Caco-2 (cell line): Measurements from ENCODE around the gene ZDHHC14. TPM values are rescaled to one million over a fixed set of nuclear protein-coding genes. Genes with fewer than 3 reads are reported as not detected.

ENCODE experiments used
- BruUV-seq: library from RNA; stranded (reverse); fragments of 400-500 nt; replicated peaks from 2 replicates; lab custom pipeline; 2021; lab: Mats Ljungman, UMichigan
- CTCF ChIA-PET: fragments of 300-600 bp; sonication (Branson Sonifier 250); formaldehyde crosslinking; loops from one replicate; lab custom pipeline; 2022; ENCODE audit warnings: antibody characterized with exemption; lab: Charles Lee
- POLR2A ChIA-PET: fragments of 300-600 bp; sonication (Branson Sonifier 250); formaldehyde crosslinking; loops from one replicate; lab custom pipeline; 2022; ENCODE audit warnings: antibody characterized with exemption; lab: Charles Lee
- DNase-seq, 2 experiments: peaks; one replicate each; pipeline versions ENCODE4 v3.0.0 to v3.0.0-alpha.2; 2020 to 2022
- H3K27me3 ChIP-seq: replicated peaks from 2 replicates; pipeline ENCODE4 v1.6.0; 2011; ENCODE audit warnings: low read length; ENCODE audit not compliant: control insufficient read depth, insufficient read depth
- H3K36me3 ChIP-seq: 2 replicates; pipeline ENCODE4 v1.5.1; 2011; ENCODE audit warnings: low read length; ENCODE audit not compliant: control insufficient read depth, insufficient read depth
- H3K4me1 ChIP-seq: fragments of 250-450 bp; sonication (Bioruptor Pico); 2 replicates; pipeline ENCODE4 v1.5.1; 2020; ENCODE audit warnings: mild to moderate bottlenecking
- H3K4me3 ChIP-seq: 2 replicates; pipeline ENCODE4 v1.5.1; 2011; ENCODE audit warnings: low read depth, mild to moderate bottlenecking, control low read depth, low read length
- H3K9me3 ChIP-seq: fragments of 250-450 bp; sonication (Bioruptor Pico); 2 replicates; pipeline ENCODE4 v1.5.1; 2020; ENCODE audit warnings: mild to moderate bottlenecking, moderate library complexity
- H3K27ac Mint-ChIP-seq: one replicate; pipeline ENCODE4 v1.8.0; 2022; ENCODE audit warnings: mixed read lengths; ENCODE audit not compliant: unreplicated experiment
- H3K27me3 Mint-ChIP-seq: one replicate; pipeline ENCODE4 v1.8.0; 2022; ENCODE audit warnings: mixed read lengths; ENCODE audit not compliant: insufficient read depth, unreplicated experiment
- H3K36me3 Mint-ChIP-seq: one replicate; pipeline ENCODE4 v1.8.0; 2022; ENCODE audit warnings: mild to moderate bottlenecking, mixed read lengths; ENCODE audit not compliant: insufficient read depth, unreplicated experiment
- H3K4me1 Mint-ChIP-seq: one replicate; pipeline ENCODE4 v1.8.0; 2022; ENCODE audit warnings: low read depth, mixed read lengths; ENCODE audit not compliant: unreplicated experiment
- H3K4me3 Mint-ChIP-seq: one replicate; pipeline ENCODE4 v1.8.0; 2022; ENCODE audit warnings: mild to moderate bottlenecking, moderate library complexity, mixed read lengths; ENCODE audit not compliant: unreplicated experiment
- H3K9me3 Mint-ChIP-seq: one replicate; pipeline ENCODE4 v1.8.0; 2022; ENCODE audit warnings: mixed read lengths; ENCODE audit not compliant: unreplicated experiment
- CTCF ChIP-seq, 2 experiments: fragments of 200-600 bp in 1 of 2; IDR thresholded peaks; 1 replicate in 1 of 2; 2 replicates in 1 of 2; pipeline versions ENCODE4 v1.5.1 to v1.8.0; 2011 to 2022; ENCODE audit warnings: antibody characterized with exemption in 1 of 2, control low read depth in 1 of 2, inconsistent platforms in 1 of 2, low read depth in 1 of 2, low read length in 1 of 2, mild to moderate bottlenecking in 1 of 2, moderate library complexity in 1 of 2; ENCODE audit not compliant: insufficient read depth in 1 of 2, severe bottlenecking in 1 of 2, unreplicated experiment in 1 of 2
- intact Hi-C: fragments of 100-400 bp; cut with micrococcal nuclease; formaldehyde crosslinking; loops from one replicate; pipeline ENCODE4 v1.10.0; 2022; ENCODE audit not compliant: unreplicated experiment
- total RNA-seq: library from RNA; stranded (reverse); gene quantifications from 2 replicates; pipeline ENCODE4 v1.2.3, GENCODE V29; 2022

Gene ZDHHC14
- total RNA-seq, 1 experiment from 2014 or later = 22.1 TPM

GRCh38 chr6:157511682-157512381 is 130.8 kb downstream of the ZDHHC14 start:
- CTCF ChIA-PET = interaction anchor here (0.6 kb wide), 1 partner anchor 821 kb away, joined by 3 read pairs; no protein-coding TSS in a partner anchor

GRCh38 chr6:157512382-157512682 is 131.3 kb downstream of the ZDHHC14 start:
- Mint-ChIP-seq H3K4me3 (no peak overlapping the region), H3K4me1 (peaks cover 26% of the 10 kb centered on the region), H3K36me3 (peaks cover 41% of the 10 kb centered on the region), H3K27me3 (no peaks in the 10 kb centered on the region), H3K9me3 (peaks cover 1% of the 10 kb centered on the region), H3K27ac (no peak overlapping the region)
- no peaks in the 10 kb centered on the region for H3K9me3 ChIP-seq
- H3K36me3 ChIP-seq = no peaks in the 10 kb centered on the region
- H3K4me3 ChIP-seq = no peak overlapping the region
- intact Hi-C loops = no loop called here
- peaks cover 17% of the 10 kb centered on the region for H3K4me1 ChIP-seq
- BruUV-seq = no TSS peak
- TF ChIP-seq CTCF (IDR thresholded peaks at IDR 0.05; ENCODE audit: insufficient read depth in 1 of 2, low read depth in 1 of 2, low read length in 1 of 2, severe bottlenecking in 1 of 2, unreplicated experiment in 1 of 2) = no peak
- POLR2A ChIA-PET = no interaction called here
- H3K27me3 ChIP-seq = no peaks in the 10 kb centered on the region
- CTCF ChIA-PET = no interaction called here
- DNase-seq = no peak

More at GRCh38 chr6:157511682-157512381, 130.8 kb downstream of the ZDHHC14 start:
- no peaks in the 10 kb centered on the region for H3K9me3 ChIP-seq
- Mint-ChIP-seq H3K27ac (no peak overlapping the region), H3K4me3 (no peak overlapping the region), H3K4me1 (peaks cover 26% of the 10 kb centered on the region), H3K9me3 (peaks cover 6% of the 10 kb centered on the region), H3K36me3 (peaks cover 42% of the 10 kb centered on the region), H3K27me3 (no peaks in the 10 kb centered on the region)
- no peak overlapping the region for H3K4me3 ChIP-seq
- no peak for DNase-seq
- H3K27me3 ChIP-seq = no peaks in the 10 kb centered on the region
- intact Hi-C loops = no loop called here
- BruUV-seq = no TSS peak
- POLR2A ChIA-PET = no interaction called here
- no peak for TF ChIP-seq CTCF (IDR thresholded peaks at IDR 0.05; ENCODE audit: insufficient read depth in 1 of 2, low read depth in 1 of 2, low read length in 1 of 2, severe bottlenecking in 1 of 2, unreplicated experiment in 1 of 2)
- H3K36me3 ChIP-seq = no peaks in the 10 kb centered on the region
- peaks cover 16% of the 10 kb centered on the region for H3K4me1 ChIP-seq

- Histone ChIP-seq H3K36me3 (no peaks in the 10 kb centered on the region), H3K27me3 (no peaks in the 10 kb centered on the region), H3K4me3 (no peak overlapping the region), H3K4me1 (peaks cover 25% of the 10 kb centered on the region), H3K9me3 (no peaks in the 10 kb centered on the region)
- no peak for DNase-seq
- CTCF ChIA-PET = interaction anchor here (1.0 to 1.2 kb wide), 3 partner anchors 16 to 198 kb away, joined by 3 to 5 read pairs (median 3); no protein-coding TSS in a partner anchor
- BruUV-seq = no TSS peak
- TF ChIP-seq CTCF (IDR thresholded peaks at IDR 0.05; ENCODE audit: insufficient read depth in 1 of 2, low read depth in 1 of 2, low read length in 1 of 2, severe bottlenecking in 1 of 2, unreplicated experiment in 1 of 2) = no peak
- Mint-ChIP-seq H3K4me3 (no peak overlapping the region), H3K4me1 (peaks cover 26% of the 10 kb centered on the region), H3K27me3 (no peaks in the 10 kb centered on the region), H3K27ac (no peak overlapping the region), H3K36me3 (peaks cover 34% of the 10 kb centered on the region), H3K9me3 (no peaks in the 10 kb centered on the region)
- POLR2A ChIA-PET = interaction anchor here (0.6 to 1.2 kb wide), 2 partner anchors 19 to 29 kb away, joined by 3 to 6 read pairs; no protein-coding TSS in a partner anchor
- intact Hi-C loops = no loop called here
These were observed 132.1 kb downstream of the ZDHHC14 start for GRCh38 chr6:157513004-157513603.
